H1 (cell line): ENCODE results near the gene PHOX2A. TPM values are rescaled to one million over a fixed set of nuclear protein-coding genes. Genes with fewer than 3 reads are reported as not detected.

Experiments
- CTCF ChIA-PET: fragments of 300-600 bp; sonication (Branson Sonifier 250); formaldehyde crosslinking; loops from one replicate; lab custom pipeline; 2021; ENCODE audit not compliant: partially characterized antibody; lab: Charles Lee
- POLR2A ChIA-PET: fragments of 300-600 bp; sonication (Branson Sonifier 250); formaldehyde crosslinking; loops from one replicate; lab custom pipeline; 2021; ENCODE audit warnings: inconsistent platforms; ENCODE audit not compliant: partially characterized antibody; lab: Charles Lee
- DNase-seq, 2 experiments: peaks; one replicate each; pipeline versions ENCODE4 v3.0.0 to v3.0.0-alpha.2; 2010 to 2022; ENCODE audit warnings: low spot score in 2 of 2, low read depth in 1 of 2, mixed read lengths in 1 of 2
- FAIRE-seq: peaks from 2 replicates; lab custom pipeline; 2011; peaks lifted over from hg19 to GRCh38; lab: Jason Lieb, UNC
- H2AFZ ChIP-seq: 2 replicates; pipeline ENCODE4 v1.8.1; 2012; ENCODE audit warnings: low read length, inconsistent platforms
- H2AK5ac ChIP-seq: 2 replicates; pipeline ENCODE4 v1.6.1; 2013; ENCODE audit warnings: low read depth, low read length
- H2BK120ac ChIP-seq: replicated peaks from 2 replicates; pipeline ENCODE3; 2013; ENCODE audit warnings: low read depth, low read length, inconsistent platforms
- H2BK12ac ChIP-seq: 2 replicates; pipeline ENCODE4 v1.6.1; 2013; ENCODE audit warnings: low read depth, low read length
- H2BK15ac ChIP-seq: 2 replicates; pipeline ENCODE4 v1.6.1; 2013; ENCODE audit warnings: low read length
- H2BK20ac ChIP-seq: 2 replicates; pipeline ENCODE4 v1.6.1; 2013; ENCODE audit warnings: low read length
- H2BK5ac ChIP-seq: 2 replicates; pipeline ENCODE4 v1.6.1; 2013; ENCODE audit warnings: low read depth, low read length
- H3K14ac ChIP-seq: 2 replicates; pipeline ENCODE4 v1.6.1; 2013; ENCODE audit warnings: inconsistent platforms; ENCODE audit not compliant: insufficient read length
- H3K18ac ChIP-seq: 2 replicates; pipeline ENCODE4 v1.6.1; 2013; ENCODE audit warnings: low read length; ENCODE audit errors: extremely low read depth
- H3K23ac ChIP-seq: 2 replicates; pipeline ENCODE4 v1.6.1; 2013; ENCODE audit warnings: inconsistent platforms; ENCODE audit not compliant: insufficient read length
- H3K23me2 ChIP-seq: 2 replicates; pipeline ENCODE4 v1.6.1; 2013; ENCODE audit warnings: low read depth, low read length
- H3K27ac ChIP-seq: 2 replicates; pipeline ENCODE4 v1.6.1; 2011; ENCODE audit warnings: low read depth, low read length, inconsistent platforms
- H3K27me3 ChIP-seq, 4 experiments: replicated peaks in 1 of 4; 1 replicate in 1 of 4; 2 replicates in 3 of 4; pipeline versions ENCODE4 v1.6.1 to v1.8.1; 2011 to 2013; ENCODE audit warnings: low read length in 3 of 4, mild to moderate bottlenecking in 3 of 4, inconsistent platforms in 2 of 4, mixed read lengths in 2 of 4, moderate library complexity in 1 of 4; ENCODE audit not compliant: control insufficient read depth in 3 of 4, insufficient read depth in 3 of 4; ENCODE audit errors: extremely low read depth in 1 of 4
- H3K36me3 ChIP-seq, 4 experiments: 2 replicates each; pipeline versions ENCODE4 v1.6.1 to v1.8.1; 2011 to 2013; ENCODE audit warnings: mild to moderate bottlenecking in 4 of 4, low read length in 3 of 4, moderate library complexity in 2 of 4, control low read depth in 1 of 4, inconsistent platforms in 1 of 4; ENCODE audit not compliant: insufficient read depth in 4 of 4, control insufficient read depth in 2 of 4
- H3K4ac ChIP-seq: replicated peaks from 2 replicates; pipeline ENCODE3; 2013; ENCODE audit warnings: low read length, low read depth, mixed read lengths, inconsistent platforms; ENCODE audit not compliant: insufficient read length
- H3K4me1 ChIP-seq, 4 experiments: replicated peaks in 1 of 4; 1 replicate in 1 of 4; 2 replicates in 3 of 4; pipeline versions ENCODE4 v1.6.1 to v1.8.1; 2011 to 2013; ENCODE audit warnings: low read length in 3 of 4, inconsistent platforms in 2 of 4, mixed read lengths in 1 of 4; ENCODE audit not compliant: insufficient read depth in 4 of 4, control insufficient read depth in 3 of 4
- H3K4me2 ChIP-seq, 2 experiments: 2 replicates each; pipeline versions ENCODE4 v1.6.1 to v1.8.1; 2011 to 2013; ENCODE audit warnings: low read depth in 2 of 2, low read length in 2 of 2, control low read depth in 1 of 2, inconsistent platforms in 1 of 2, mild to moderate bottlenecking in 1 of 2; ENCODE audit not compliant: insufficient read depth in 1 of 2
- H3K4me3 ChIP-seq, 4 experiments: fragments of 200-600, 300-600 bp in 1 of 4; sonication (generic), shearing (Covaris generic), sonication (Bioruptor Twin) in 1 of 4; 2 replicates each; pipeline versions ENCODE4 v1.5.1 to v1.8.1; 2011 to 2016; ENCODE audit warnings: low read length in 4 of 4, low read depth in 3 of 4, control low read depth in 2 of 4, inconsistent platforms in 2 of 4, mild to moderate bottlenecking in 2 of 4, mixed read lengths in 1 of 4, moderate library complexity in 1 of 4; ENCODE audit not compliant: insufficient read depth in 2 of 4; ENCODE audit errors: extremely low read depth in 1 of 4
- H3K56ac ChIP-seq: replicated peaks from 2 replicates; pipeline ENCODE3; 2013; ENCODE audit warnings: low read depth, mild to moderate bottlenecking, mixed read lengths, low read length, inconsistent platforms; ENCODE audit not compliant: insufficient read length
- H3K79me1 ChIP-seq: 2 replicates; pipeline ENCODE4 v1.6.1; 2013; ENCODE audit warnings: low read depth, low read length, control low read depth
- H3K79me2 ChIP-seq, 2 experiments: 2 replicates each; pipeline versions ENCODE4 v1.6.1 to v1.8.1; 2012 to 2013; ENCODE audit warnings: low read length in 2 of 2, mild to moderate bottlenecking in 2 of 2, inconsistent platforms in 1 of 2; ENCODE audit not compliant: insufficient read depth in 2 of 2, control insufficient read depth in 1 of 2
- H3K9ac ChIP-seq, 4 experiments: replicated peaks in 1 of 4; 1 replicate in 1 of 4; 2 replicates in 3 of 4; pipeline versions ENCODE4 v1.6.1 to v1.8.1; 2011 to 2013; ENCODE audit warnings: low read depth in 3 of 4, low read length in 3 of 4, control low read depth in 2 of 4, mild to moderate bottlenecking in 2 of 4, moderate library complexity in 2 of 4, inconsistent platforms in 1 of 4; ENCODE audit errors: extremely low read depth in 1 of 4
- H3K9me3 ChIP-seq, 2 experiments: 2 replicates each; pipeline versions ENCODE4 v1.6.1 to v1.8.1; 2012 to 2013; ENCODE audit warnings: mild to moderate bottlenecking in 2 of 2, moderate library complexity in 2 of 2, control low read depth in 1 of 2, inconsistent platforms in 1 of 2, low read depth in 1 of 2, low read length in 1 of 2, mixed read lengths in 1 of 2; ENCODE audit not compliant: insufficient read depth in 2 of 2
- H4K20me1 ChIP-seq, 2 experiments: replicated peaks in 1 of 2; 2 replicates each; pipeline versions ENCODE3 to v1.8.1; 2011 to 2013; ENCODE audit warnings: inconsistent platforms in 2 of 2, low read length in 2 of 2, mild to moderate bottlenecking in 1 of 2; ENCODE audit not compliant: insufficient read depth in 2 of 2, control insufficient read depth in 1 of 2
- H4K5ac ChIP-seq: 2 replicates; pipeline ENCODE4 v1.6.1; 2013; ENCODE audit warnings: low read length, low read depth, mixed read lengths, inconsistent platforms; ENCODE audit not compliant: insufficient read length
- H4K8ac ChIP-seq: 2 replicates; pipeline ENCODE4 v1.8.0; 2013; ENCODE audit warnings: mild to moderate bottlenecking, moderate library complexity, low read length, inconsistent platforms; ENCODE audit not compliant: insufficient read depth; ENCODE audit errors: extremely low read depth
- H4K91ac ChIP-seq: replicated peaks from 2 replicates; pipeline ENCODE3; 2013; ENCODE audit warnings: low read length, mixed read lengths, inconsistent platforms; ENCODE audit not compliant: insufficient read length
- EZH2 ChIP-seq: fragments of 200-600 bp; sonication (generic); IDR thresholded peaks from 2 replicates; pipeline ENCODE4 v1.7.1; 2012; ENCODE audit warnings: low read depth, mild to moderate bottlenecking, moderate library complexity, low read length, inconsistent platforms; ENCODE audit not compliant: severe bottlenecking
- SAP30 ChIP-seq: fragments of 300-600 bp; sonication (generic); IDR thresholded peaks from 2 replicates; pipeline ENCODE4 v1.7.1; 2012; ENCODE audit warnings: low read length, moderate library complexity, mild to moderate bottlenecking, inconsistent platforms; ENCODE audit not compliant: insufficient read depth, insufficient replicate concordance
- SUZ12 ChIP-seq: fragments of 200-600 bp; sonication (generic); IDR thresholded peaks from 2 replicates; pipeline ENCODE4 v1.6.1; 2012; ENCODE audit warnings: mild to moderate bottlenecking, inconsistent platforms, low read length, moderate library complexity, mixed read lengths
- WGBS, 2 experiments: shearing (Covaris generic) in 1 of 2; methylation state at CpG; one replicate each; pipeline versions ENCODE4 v1.1.6 to v1.1.7; 2013 to 2015; ENCODE audit warnings: low lambda C conversion rate in 2 of 2, mixed read lengths in 2 of 2, inconsistent platforms in 1 of 2, low coverage in 1 of 2, missing lambda C conversion rate in 1 of 2; ENCODE audit not compliant: insufficient replicate concordance in 2 of 2, insufficient coverage in 1 of 2, insufficient read length in 1 of 2; ENCODE audit errors: extremely low coverage in 1 of 2, missing lambda C conversion rate in 1 of 2; 5-methylcytosine and 5-hydroxymethylcytosine counted together
- polyA plus RNA-seq, 7 experiments: library from polyadenylated mRNA; depleted of rRNA in 3 of 7; stranded (reverse) in 5 of 7; unstranded in 2 of 7; fragments of >200 nt in 5 of 7; fragments of 200-250 nt in 2 of 7; gene quantifications; 1 replicate in 5 of 7; 2 replicates in 1 of 7; 4 replicates in 1 of 7; pipeline versions ENCODE4 v1.2.1 to v1.2.3, GENCODE V29; 2011 to 2013; ENCODE audit warnings: missing spikeins in 2 of 7, mixed read lengths in 2 of 7
- total RNA-seq: library from RNA; stranded (reverse); fragmentation: NEBNext Ultra II Directional; extraction: Animal tissue kit (Norgen Biotek cat#: 25700); gene quantifications from 2 replicates; pipeline ENCODE4 v1.2.1, GENCODE V29; 2021

Gene PHOX2A
- total and polyA plus RNA-seq, 2 of the 8 experiments (the other 6 are each of a cell fraction or from before 2014, with no cell fraction given): 0.67 TPM; not detected in 1

DNA sequence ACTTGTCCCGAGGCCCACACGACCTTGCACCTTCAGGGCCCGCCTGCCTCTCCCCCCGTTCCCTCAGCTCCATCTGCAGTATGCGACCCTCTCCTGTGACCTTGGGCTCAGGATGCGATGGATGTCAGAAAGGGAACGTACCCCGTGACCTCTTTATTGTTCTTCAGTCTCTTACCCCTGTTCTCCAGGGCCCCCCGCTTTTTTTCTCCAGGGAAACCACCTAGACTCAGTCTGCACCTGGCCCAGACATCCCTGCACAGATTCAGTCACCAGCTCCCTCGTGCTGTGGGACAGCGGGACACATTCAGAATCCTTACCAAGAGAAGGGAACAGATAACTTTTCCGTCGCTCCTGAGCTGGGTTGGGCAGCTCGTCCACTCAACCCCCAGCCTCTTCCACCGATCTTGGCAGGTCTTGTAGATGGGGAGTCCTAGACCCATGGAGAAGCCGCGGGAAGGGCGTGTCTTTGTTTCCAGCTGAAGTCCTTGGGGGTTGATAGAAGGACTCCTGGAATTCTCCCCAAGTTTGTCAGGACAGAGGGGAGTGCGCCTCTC lies 1.4 kb upstream of the PHOX2A start:
- Histone ChIP-seq H3K4me1 (peaks cover 2 to 21% (median 10%) of the 10 kb centered on the region in 4 experiments), H3K23ac (no peak overlapping the region), H4K91ac (no peak overlapping the region), H3K4me2 (peak overlapping the region; percentile 95 to 98), H2BK20ac (no peak overlapping the region), H4K5ac (no peak overlapping the region), H3K79me2 (no peaks in the 10 kb centered on the region), H3K18ac (no peak overlapping the region), H3K23me2 (peaks cover 12% of the 10 kb centered on the region; the same call in 1 of the 2 replicates), H2BK5ac (no peak overlapping the region), H2BK12ac (no peak overlapping the region), H3K9me3 (no peaks in the 10 kb centered on the region; a peak in 1 of 4 replicates), H4K20me1 (peaks cover 4 to 6% of the 10 kb centered on the region in 2 experiments), H3K36me3 (no peaks in the 10 kb centered on the region), H3K4ac (no peak overlapping the region), H3K4me3 (peak overlapping the region; percentile 53 to 87 (median 58); a peak in 7 of 8 replicates), H3K56ac (no peak overlapping the region), H4K8ac (no peak overlapping the region), H2BK120ac (no peak overlapping the region), H3K79me1 (no peaks in the 10 kb centered on the region), H2BK15ac (no peak overlapping the region), H3K14ac (no peak overlapping the region), H3K27me3 (peaks cover 62 to 84% (median 75%) of the 10 kb centered on the region in 4 experiments), H3K27ac (no peak overlapping the region), H3K9ac (no peak overlapping the region), H2AK5ac (no peak overlapping the region), H2AFZ (0 out of 2 replicates have a peak overlapping the region, but pooled peaks have one; percentile 88)
- FAIRE-seq: no peak
- TF ChIP-seq SUZ12 (peak; percentile 88), SAP30 (no peak), EZH2 (peak; percentile 67)
- peak in 1 of 2 experiments; percentile 52 for DNase-seq
- ChIA-PET CTCF (interaction anchor here (0.6 to 10.0 kb wide), 13 partner anchors 9 to 220 kb away, joined by 3 to 101 read pairs (median 5); partner anchors contain the start of gene CLPB), POLR2A (interaction anchor here (1.0 to 2.8 kb wide), 7 partner anchors 10 to 133 kb away, joined by 3 to 15 read pairs (median 4); partner anchors contain the start of genes ANAPC15 and INPPL1)
- WGBS, 2 experiments: 6% methylated on average over 19 of the region's 19 CpGs; no CpG with 5 or more reads in 1 of the 2 experiments
